Heart left ventricle (tissue), 16 donors: Measurements from ENCODE around the gene RIN3. TPM values are rescaled to one million over a fixed set of nuclear protein-coding genes. Genes with fewer than 3 reads are reported as not detected.

Experiments used
- ATAC-seq, 4 donors: fragments of 200-7000 bp; cut with Tn5 transposase; one replicate each; pipeline ENCODE4 v1.9.1; 2020 to 2022; ENCODE audit warnings: moderate library complexity in 4 of 4, mild to moderate bottlenecking in 3 of 4, moderate number of reproducible peaks in 1 of 4
- DNase-seq, 5 donors: peaks; one replicate each; pipeline ENCODE4 v3.0.0-alpha.2; 2020
- H3K27ac ChIP-seq, 12 donors: fragments of 200-600 bp; sonication (generic) in 4 of 12; one replicate each; pipeline versions ENCODE4 v1.5.0 to v1.8.0; 2016 to 2022; ENCODE audit warnings: mild to moderate bottlenecking in 2 of 12
- H3K27me3 ChIP-seq, 9 donors: fragments of 200-600 bp; sonication (generic) in 2 of 9; one replicate each; pipeline versions ENCODE4 v1.5.1 to v1.8.0; 2016 to 2022; ENCODE audit warnings: mild to moderate bottlenecking in 3 of 9
- H3K36me3 ChIP-seq, 9 donors: fragments of 200-600 bp; sonication (generic) in 2 of 9; one replicate each; pipeline versions ENCODE4 v1.5.0 to v1.8.0; 2018 to 2022; ENCODE audit warnings: mild to moderate bottlenecking in 2 of 9
- H3K4me1 ChIP-seq, 12 donors: fragments of 200-600 bp; sonication (generic) in 4 of 12; one replicate each; pipeline versions ENCODE4 v1.5.0 to v1.8.0; 2016 to 2022; ENCODE audit warnings: mild to moderate bottlenecking in 3 of 12
- H3K4me3 ChIP-seq, 12 donors: fragments of 200-600 bp; sonication (generic) in 4 of 12; one replicate each; pipeline versions ENCODE4 v1.5.0 to v1.8.0; 2017 to 2022; ENCODE audit warnings: mild to moderate bottlenecking in 9 of 12, moderate library complexity in 4 of 12
- H3K9me3 ChIP-seq, 12 donors: fragments of 200-600 bp; sonication (generic) in 4 of 12; one replicate each; pipeline versions ENCODE4 v1.5.0 to v1.8.0; 2016 to 2022; ENCODE audit warnings: mild to moderate bottlenecking in 1 of 12
- CTCF ChIP-seq, 12 donors: fragments of 200-600 bp; sonication (generic) in 4 of 12; IDR thresholded peaks; one replicate each; pipeline versions ENCODE4 v1.5.0 to v1.8.0; 2018 to 2022; ENCODE audit warnings: antibody characterized with exemption in 12 of 12, mild to moderate bottlenecking in 5 of 12
- POLR2A ChIP-seq, 2 donors: fragments of 450-650 bp; IDR thresholded peaks; one replicate each; pipeline ENCODE4 v1.6.1; 2017; ENCODE audit warnings: antibody characterized with exemption in 2 of 2, mild to moderate bottlenecking in 2 of 2, moderate library complexity in 2 of 2
- WGBS, 4 donors: extraction: QIAGEN DNeasy Blood & Tissue Kit in 2 of 4; methylation state at CpG; one replicate each; pipeline versions ENCODE4 v1.1.5 to v1.1.7; 2013 to 2018; 5-methylcytosine and 5-hydroxymethylcytosine counted together
- intact Hi-C, 10 donors: fragments of 100-400 bp; cut with DNase I; formaldehyde crosslinking; loops; one replicate each; pipeline versions ENCODE4 v1.11.1 to v1.14.2; 2022
- polyA plus RNA-seq, 2 donors: library from polyadenylated mRNA; stranded (reverse); fragments of 200-250 nt; gene quantifications; one replicate each; pipeline ENCODE4 v1.2.3, GENCODE V29; 2013
- total RNA-seq, 9 donors: library from RNA; depleted of rRNA in 2 of 9; stranded (reverse); fragments of >200 nt in 2 of 9; fragmentation: NEBNext Ultra II Directional in 3 of 9; extraction: Animal tissue kit (Norgen Biotek cat#: 25700) in 3 of 9; gene quantifications; one replicate each; pipeline versions ENCODE4 v1.1.0 to v1.2.4, GENCODE V29; 2016 to 2023
- donor health status: ischemic (EF 13 %, LVEDD 7.1; RV severe dilation, severe dysfunction).
- donor health status: healthy with polysubstance abuse.
- donor health status: DM: no; HTN: yes; CAD: no.
- donor health status: DM: no; HTN: no; CAD: no.
- donor health status: ischemic (EF 25% LVEDD 6.9; RV normal size, moderate dysfunction).
- donor health status: ischemic (EF 25% LVEDD 5.7; RV mildly dilated, moderate dysfunction).
- donor health status: healthy.
- donor health status: DM: yes; HTN: yes; CAD: no.
- donor health status: ischemic (EF 35%, LVEDD 5.7; RV mildly dilated, moderate dysfunction).
- donor health status: nonischemic (EF 11% LVEDD 7.7; RV severe dilation, severe dysfunction).
- donor health status: DM: yes; HTN: yes; CAD: no.
- donor health status: PGD.
- donor health status: ischemic (EF 29% LVEDD 5.4; RV normal size, mild dysfunction).
- donor health status: nonischemic (EF 23%, LVEDD 6.1; RV moderate dilation, normal function).

Gene RIN3
- total and polyA plus RNA-seq, 11 donors: 8.6 to 37.0 (median 12.7) TPM

- intact Hi-C loops: no loop called here
- H3K27ac ChIP-seq: peak overlapping the region in 10 of 12 donors; percentile 43 to 91 (median 66)
- no peaks in the 10 kb centered on the region for H3K27me3 ChIP-seq
- no peak for DNase-seq
- H3K4me1 ChIP-seq: peaks cover 0 to 69% (median 21%) of the 10 kb centered on the region in 12 donors
- H3K4me3 ChIP-seq: no peak overlapping the region
- WGBS, 4 donors: 73 to 92% (median 80%) methylated on average over 3 of the region's 3 CpGs
- TF ChIP-seq CTCF (IDR thresholded peaks at IDR 0.05) (no peak), POLR2A (IDR thresholded peaks at IDR 0.05) (no peak)
- ATAC-seq: no peak
- H3K9me3 ChIP-seq: no peaks in the 10 kb centered on the region
- peaks cover 0 to 69% (median 17%) of the 10 kb centered on the region in 9 donors for H3K36me3 ChIP-seq
Observed at GRCh38 chr14:92660571-92660970, 147.0 kb downstream of the RIN3 start.

- peaks cover 0 to 81% (median 19%) of the 10 kb centered on the region in 9 donors for H3K36me3 ChIP-seq
- H3K27me3 ChIP-seq: no peaks in the 10 kb centered on the region
- TF ChIP-seq POLR2A (IDR thresholded peaks at IDR 0.05) (no peak), CTCF (IDR thresholded peaks at IDR 0.05) (no peak)
- H3K4me3 ChIP-seq: no peak overlapping the region
- 92 to 97% (median 93%) methylated on average over 7 of the region's 7 CpGs for WGBS, 4 donors
- H3K4me1 ChIP-seq: peaks cover 0 to 55% (median 10%) of the 10 kb centered on the region in 12 donors
- H3K9me3 ChIP-seq: no peaks in the 10 kb centered on the region
- intact Hi-C loops: no loop called here
- no peak overlapping the region for H3K27ac ChIP-seq
- no peak for DNase-seq
- ATAC-seq: no peak
Observed at GRCh38 chr14:92663049-92663448, 149.5 kb downstream of the RIN3 start.

- intact Hi-C loops: no loop called here
- ATAC-seq: peak; percentile 16 to 73 (median 26)
- TF ChIP-seq POLR2A (IDR thresholded peaks at IDR 0.05) (no peak), CTCF (IDR thresholded peaks at IDR 0.05) (no peak)
Observed at GRCh38 chr14:92665661-92666110, 152.1 kb downstream of the RIN3 start.

GRCh38 chr14:92666251-92666650 is 152.7 kb downstream of the RIN3 start:
- H3K4me1 ChIP-seq: peaks cover 0 to 40% (median 3%) of the 10 kb centered on the region in 12 donors
- intact Hi-C loops: no loop called here
- H3K36me3 ChIP-seq: peaks cover 0 to 62% (median 4%) of the 10 kb centered on the region in 9 donors
- H3K9me3 ChIP-seq: no peaks in the 10 kb centered on the region
- TF ChIP-seq CTCF (IDR thresholded peaks at IDR 0.05) (no peak), POLR2A (IDR thresholded peaks at IDR 0.05) (no peak)
- WGBS, 4 donors: 90 to 98% (median 96%) methylated on average over 8 to 9 of the region's 9 CpGs
- no peak for ATAC-seq
- H3K4me3 ChIP-seq: no peak overlapping the region
- peak overlapping the region in 2 of 12 donors; percentile 22 to 34 for H3K27ac ChIP-seq
- no peak for DNase-seq
- no peaks in the 10 kb centered on the region for H3K27me3 ChIP-seq

More at GRCh38 chr14:92665661-92666110, 152.1 kb downstream of the RIN3 start:
- H3K4me1 ChIP-seq: peaks cover 0 to 43% (median 3%) of the 10 kb centered on the region in 12 donors
- no peaks in the 10 kb centered on the region for H3K27me3 ChIP-seq
- DNase-seq: no peak
- H3K4me3 ChIP-seq: no peak overlapping the region
- WGBS, 4 donors: 37 to 57% (median 40%) methylated on average over 8 of the region's 8 CpGs
- H3K36me3 ChIP-seq: peaks cover 0 to 67% (median 9%) of the 10 kb centered on the region in 9 donors
- H3K27ac ChIP-seq: peak overlapping the region in 5 of 12 donors; percentile 6 to 74 (median 26)
- no peaks in the 10 kb centered on the region for H3K9me3 ChIP-seq
